Melanocyte of skin (primary cell): ENCODE data around the gene IFIT1B. TPM values are rescaled to one million over a fixed set of nuclear protein-coding genes. Genes with fewer than 3 reads are reported as not detected.

Experiments
- total RNA-seq, 2 donors: library from RNA; depleted of rRNA; stranded (reverse); fragments of >200 nt; gene quantifications; 2 replicates each; pipeline ENCODE4 v1.2.3, GENCODE V29; 2012

Gene IFIT1B
- under 1 TPM in 1 of 2 donors, not detected in 1; under 0.01 TPM for total RNA-seq

GRCh38 chr10:89377705-89378637, at the start of gene IFIT1B:
TSS of gene IFIT1B (plus strand) at chr10:89378056. CDS start at chr10:89378136, 80 bp downstream.

GRCh38 chr10:89391907-89392756, 14.3 kb downstream of the IFIT1B start, which contains the start of gene IFIT1:
TSS of gene IFIT1 (plus strand) at chr10:89392623. CDS start at chr10:89392713, 90 bp downstream.

GRCh38 chr10:89414146-89414878, 36.5 kb downstream of the IFIT1B start, which contains the start of gene IFIT5:
TSS of gene IFIT5 (plus strand) at chr10:89414568. CDS start at chr10:89414799, 231 bp downstream.

Other genes with a start within 250 kb of the IFIT1B start
- gene CH25H, start 170.7 kb upstream of the IFIT1B start, total RNA-seq = under 1 TPM; 0.67 to 0.69 TPM
- gene LIPA, start 126.3 kb upstream of the IFIT1B start, total RNA-seq = 100 to 1,000 TPM in 1 of 2 donors, 10 to 100 TPM in 1; 96.7 to 106 TPM
- 100 to 1,000 TPM; 112 to 119 TPM for gene IFIT2, start 76.0 kb upstream of the IFIT1B start, total RNA-seq
- 100 to 1,000 TPM; 446 to 450 TPM for gene IFIT3, start 50.1 kb upstream of the IFIT1B start, total RNA-seq
- 100 to 1,000 TPM; 513 to 526 TPM for gene IFIT1, start 14.6 kb downstream of the IFIT1B start, total RNA-seq
- 100 to 1,000 TPM in 1 of 2 donors, 10 to 100 TPM in 1; 86.0 to 105 TPM for gene IFIT5, start 36.5 kb downstream of the IFIT1B start, total RNA-seq
- gene SLC16A12, start 157.5 kb downstream of the IFIT1B start, total RNA-seq = not detected